K562 (cell line): ENCODE results near the gene EMX2. TPM values are rescaled to one million over a fixed set of nuclear protein-coding genes. Genes with fewer than 3 reads are reported as not detected.

Experiments used
- ATAC-seq: fragments of 200-7000 bp; cut with Tn5 transposase; 3 replicates; pipeline ENCODE4 v1.9.1; 2020; ENCODE audit warnings: moderate library complexity
- BruUV-seq: library from RNA; stranded (reverse); fragments of 400-500 nt; replicated peaks from 2 replicates; lab custom pipeline; 2021; lab: Mats Ljungman, UMichigan
- CTCF ChIA-PET: fragments of 300-600 bp; formaldehyde crosslinking; extraction: SDS; loops from one replicate; lab custom pipeline; 2021; ENCODE audit warnings: low intra/inter-chr PET ratio; lab: Yijun Ruan, JAX
- POLR2A ChIA-PET: fragments of 300-600, 350-650 bp; sonication (Branson Sonifier 250); formaldehyde crosslinking; extraction: SDS; loops from one replicate; lab custom pipeline; 2021; ENCODE audit warnings: antibody characterized with exemption, inconsistent platforms; lab: Yijun Ruan, JAX
- DNase-seq, 4 experiments: peaks; one replicate each; pipeline versions ENCODE4 v3.0.0 to v3.0.0-alpha.2; 2011 to 2018; ENCODE audit warnings: low spot score in 3 of 4, mixed read lengths in 3 of 4; ENCODE audit errors: extremely low read depth in 1 of 4
- FAIRE-seq: peaks from 2 replicates; lab custom pipeline; 2011; peaks lifted over from hg19 to GRCh38; lab: Jason Lieb, UNC
- H2AFZ ChIP-seq: 2 replicates; pipeline ENCODE4 v1.6.0; 2011; ENCODE audit warnings: low read depth, low read length, control low read depth, inconsistent platforms
- H3K27ac ChIP-seq: fragments of 200-600 bp; 3 replicates; pipeline ENCODE4 v1.8.0; 2011; ENCODE audit warnings: low read depth, mild to moderate bottlenecking, control low read depth, inconsistent platforms, low read length, moderate library complexity, mixed read lengths; ENCODE audit errors: extremely low read depth
- H3K27me3 ChIP-seq, 2 experiments: fragments of 300-600 bp in 1 of 2; 2 replicates in 1 of 2; 3 replicates in 1 of 2; pipeline versions ENCODE4 v1.6.0 to v1.8.0; 2011; ENCODE audit warnings: inconsistent platforms in 2 of 2, low read length in 2 of 2, mild to moderate bottlenecking in 1 of 2, mixed read lengths in 1 of 2, moderate library complexity in 1 of 2; ENCODE audit not compliant: control insufficient read depth in 2 of 2, insufficient read depth in 2 of 2
- H3K36me3 ChIP-seq: fragments of 300-600 bp; 3 replicates; pipeline ENCODE4 v1.8.0; 2011; ENCODE audit warnings: mild to moderate bottlenecking, low read length, inconsistent platforms; ENCODE audit not compliant: control insufficient read depth, insufficient read depth
- H3K4me1 ChIP-seq, 2 experiments: fragments of 200-600 bp in 1 of 2; replicated peaks in 1 of 2; 2 replicates in 1 of 2; 3 replicates in 1 of 2; pipeline versions ENCODE4 v1.5.1 to v1.8.0; 2011; ENCODE audit warnings: inconsistent platforms in 2 of 2, low read length in 2 of 2, mild to moderate bottlenecking in 1 of 2, mixed read lengths in 1 of 2, moderate library complexity in 1 of 2; ENCODE audit not compliant: control insufficient read depth in 2 of 2, insufficient read depth in 2 of 2
- H3K4me2 ChIP-seq: 2 replicates; pipeline ENCODE4 v1.6.1; 2011; ENCODE audit warnings: low read length, control low read depth, inconsistent platforms, mixed read lengths; ENCODE audit not compliant: insufficient read depth
- H3K4me3 ChIP-seq: fragments of 200-600 bp; sonication (generic), shearing (Covaris generic); 2 replicates; pipeline ENCODE4 v1.5.1; 2016; ENCODE audit warnings: control low read depth, inconsistent platforms
- H3K79me2 ChIP-seq: fragments of 200-600 bp; 3 replicates; pipeline ENCODE4 v1.8.0; 2011; ENCODE audit warnings: low read length, inconsistent platforms; ENCODE audit not compliant: control insufficient read depth, insufficient read depth
- H3K9ac ChIP-seq, 2 experiments: 2 replicates each; pipeline versions ENCODE4 v1.6.0 to v1.6.1; 2011; ENCODE audit warnings: low read depth in 2 of 2, low read length in 2 of 2, control low read depth in 1 of 2, inconsistent platforms in 1 of 2, mild to moderate bottlenecking in 1 of 2, mixed read lengths in 1 of 2; ENCODE audit not compliant: insufficient read depth in 1 of 2
- H3K9me1 ChIP-seq: one replicate; pipeline ENCODE4 v1.6.0; 2011; ENCODE audit warnings: inconsistent platforms, mild to moderate bottlenecking, low read length, moderate library complexity; ENCODE audit not compliant: control insufficient read depth, insufficient read depth
- H3K9me3 ChIP-seq: replicated peaks from 2 replicates; pipeline ENCODE4 v1.5.1; 2011; ENCODE audit warnings: low read depth, low read length, inconsistent platforms; ENCODE audit not compliant: control insufficient read depth, insufficient read depth
- H4K20me1 ChIP-seq: replicated peaks from 2 replicates; pipeline ENCODE4 v1.6.1; 2011; ENCODE audit warnings: low read length, inconsistent platforms, mixed read lengths; ENCODE audit not compliant: control insufficient read depth, insufficient read depth
- HOMEZ ChIP-seq: fragments of 250-450 bp; sonication (Bioruptor Pico); IDR thresholded peaks from 2 replicates; pipeline ENCODE4 v1.4.0; 2020; ENCODE audit warnings: mild to moderate bottlenecking, moderate library complexity
- HSF4 ChIP-seq: fragments of 250-450 bp; sonication (Bioruptor Pico); IDR thresholded peaks from 2 replicates; pipeline ENCODE4 v2.1.2; 2022; ENCODE audit warnings: mild to moderate bottlenecking, moderate library complexity, borderline replicate concordance
- KAT8 ChIP-seq: fragments of 450-650 bp; IDR thresholded peaks from 2 replicates; pipeline ENCODE4 v1.6.1; 2016; ENCODE audit warnings: low read depth, mild to moderate bottlenecking
- MTA3 ChIP-seq: fragments of 450-650 bp; formaldehyde crosslinking; IDR thresholded peaks from 2 replicates; pipeline ENCODE4 v1.6.1; 2017; ENCODE audit warnings: mild to moderate bottlenecking, borderline replicate concordance
- NELFE ChIP-seq: IDR thresholded peaks from 2 replicates; pipeline ENCODE4 v1.6.1; 2011; ENCODE audit warnings: mild to moderate bottlenecking; ENCODE audit not compliant: insufficient read depth, insufficient read length
- RNF2 ChIP-seq: sonication (generic); IDR thresholded peaks from 2 replicates; pipeline ENCODE4 v1.6.1; 2016
- RNF219 ChIP-seq: fragments of 250-450 bp; sonication (Bioruptor Pico); IDR thresholded peaks from 2 replicates; pipeline ENCODE4 v1.5.0; 2022; ENCODE audit warnings: mild to moderate bottlenecking
- RUNX1 ChIP-seq: sonication (generic); IDR thresholded peaks from 2 replicates; pipeline ENCODE4 v1.6.1; 2016; ENCODE audit warnings: antibody characterized with exemption, low read depth
- ZC3H11A ChIP-seq: IDR thresholded peaks from 2 replicates; pipeline ENCODE4 v1.6.1; 2012; ENCODE audit warnings: low read depth, low read length, improper control_type of control experiment
- ZHX1 ChIP-seq: fragments of 150-350 bp; conservative IDR thresholded peaks from 2 replicates; pipeline ENCODE4 v1.6.1; 2014; ENCODE audit warnings: low read length
- ZKSCAN1 ChIP-seq: fragments of 150-350 bp; IDR thresholded peaks from 2 replicates; pipeline ENCODE4 v1.6.1; 2016; ENCODE audit warnings: low read depth, low read length
- ZNF76 ChIP-seq: fragments of 250-450 bp; sonication (Bioruptor Pico); IDR thresholded peaks from 2 replicates; pipeline ENCODE4 v1.4.0; 2020; ENCODE audit warnings: mild to moderate bottlenecking, moderate library complexity, borderline replicate concordance
- WGBS: fragments of 100-300 bp; shearing (Covaris generic); methylation state at CpG from one replicate; pipeline ENCODE4 v1.1.6; 2016; ENCODE audit warnings: low coverage, mixed read lengths; ENCODE audit not compliant: insufficient coverage; ENCODE audit errors: missing lambda C conversion rate; 5-methylcytosine and 5-hydroxymethylcytosine counted together
- in situ Hi-C: fragments of 300-500 bp; cut with MboI; formaldehyde crosslinking; loops from 4 replicates; pipeline ENCODE4 v1.15.0; 2018; ENCODE audit warnings: inconsistent platforms, mixed read lengths
- intact Hi-C: fragments of 100-400 bp; cut with micrococcal nuclease; formaldehyde crosslinking; loops from 2 replicates; pipeline ENCODE4 v1.14.2; 2022
- polyA plus RNA-seq, 8 experiments: library from polyadenylated mRNA; depleted of rRNA in 4 of 8; stranded (reverse) in 5 of 8; unstranded in 3 of 8; fragments of >200 nt; fragmentation: Nextera tagmentation in 2 of 8; fragmentation: Illumina TruSeq in 1 of 8; extraction: Ambion mirVana in 2 of 8; extraction: Trizol in 1 of 8; gene quantifications; 2 replicates each; pipeline versions ENCODE4 v1.2.1 to v1.2.3, GENCODE V29; 2011 to 2014; ENCODE audit warnings: inconsistent platforms in 1 of 8, missing spikeins in 1 of 8
- total RNA-seq, 7 experiments: library from RNA; depleted of rRNA in 6 of 7; stranded (reverse); fragments of >200 nt in 6 of 7; fragmentation: Illumina TruSeq in 2 of 7; extraction: Trizol in 2 of 7; gene quantifications; 2 replicates each; pipeline versions ENCODE4 v1.2.1 to v1.2.3, GENCODE V29; 2011 to 2021; ENCODE audit warnings: low replicate concordance in 1 of 7
- TF ChIP-seq, protein P1 (sequence below): fragments of 450-650 bp; conservative IDR thresholded peaks from 2 replicates; pipeline ENCODE4 v1.6.1; 2016; ENCODE audit warnings: missing genetic modification characterization, low read depth, mild to moderate bottlenecking, missing compliant biosample characterization, moderate library complexity

Gene EMX2
- total and polyA plus RNA-seq, 9 of the 15 experiments (the other 6 are each of a cell fraction or from before 2014, with no cell fraction given): not detected

- intact Hi-C loops (no loop called here), in situ Hi-C loops (no loop called here)
- BruUV-seq: no TSS peak
- no peaks in the 10 kb centered on the region for H3K9me3 ChIP-seq
- POLR2A ChIA-PET: interaction anchor here (0.6 kb wide), 1 partner anchor 87 kb away, joined by 3 read pairs; no protein-coding TSS in a partner anchor
- peaks cover 2 to 35% of the 10 kb centered on the region in 2 experiments; a peak in 3 of 5 replicates for H3K27me3 ChIP-seq
- DNase-seq: no peak
- H3K4me3 ChIP-seq: no peak overlapping the region
- no peaks in the 10 kb centered on the region for H3K4me1 ChIP-seq
- H4K20me1 ChIP-seq: no peaks in the 10 kb centered on the region
- no peak for ATAC-seq
- no peak overlapping the region for H2AFZ ChIP-seq
- no peak for FAIRE-seq
- H3K9ac ChIP-seq: no peak overlapping the region; a peak in 1 of 4 replicates
- 5% methylated on average over 12 of the region's 17 CpGs for WGBS
- H3K4me2 ChIP-seq: no peak overlapping the region
- CTCF ChIA-PET: no interaction called here
- no peaks in the 10 kb centered on the region for H3K79me2 ChIP-seq
- H3K27ac ChIP-seq: no peak overlapping the region
- H3K9me1 ChIP-seq: no peaks in the 10 kb centered on the region
- H3K36me3 ChIP-seq: no peaks in the 10 kb centered on the region
- no peak for TF ChIP-seq ZHX1
- TF ChIP-seq, protein P1, sequence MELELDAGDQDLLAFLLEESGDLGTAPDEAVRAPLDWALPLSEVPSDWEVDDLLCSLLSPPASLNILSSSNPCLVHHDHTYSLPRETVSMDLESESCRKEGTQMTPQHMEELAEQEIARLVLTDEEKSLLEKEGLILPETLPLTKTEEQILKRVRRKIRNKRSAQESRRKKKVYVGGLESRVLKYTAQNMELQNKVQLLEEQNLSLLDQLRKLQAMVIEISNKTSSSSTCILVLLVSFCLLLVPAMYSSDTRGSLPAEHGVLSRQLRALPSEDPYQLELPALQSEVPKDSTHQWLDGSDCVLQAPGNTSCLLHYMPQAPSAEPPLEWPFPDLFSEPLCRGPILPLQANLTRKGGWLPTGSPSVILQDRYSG (tag): no peak
- TF ChIP-seq ZNF76 (CRISPR knock-in tag): no peak
- no peak for TF ChIP-seq RUNX1
- no peak for TF ChIP-seq NELFE
- no peak for TF ChIP-seq RNF219 (CRISPR knock-in tag)
- TF ChIP-seq KAT8: no peak
- TF ChIP-seq HOMEZ (CRISPR knock-in tag): no peak
- TF ChIP-seq HSF4: no peak
- TF ChIP-seq MTA3: no peak
- no peak for TF ChIP-seq ZC3H11A
- TF ChIP-seq RNF2: no peak
- TF ChIP-seq ZKSCAN1: no peak
Measured at GRCh38 chr10:117511601-117512390, 30.8 kb upstream of the EMX2 start.
